ENCODE measurements around the gene ARHGAP1.

The ARHGAP1 gene

GRCh38 chr11:46632502-46632901, 67.9 kb downstream of the ARHGAP1 start:
- H3K27me3 ChIP-seq: no peaks in the 10 kb centered on the region
- H3K4me1 ChIP-seq: no peaks in the 10 kb centered on the region
- no peaks in the 10 kb centered on the region for H3K36me3 ChIP-seq
- H3K4me3 ChIP-seq (ENCODE audit: low read depth, low read length): no peak overlapping the region
- no peaks in the 10 kb centered on the region for H3K9me3 ChIP-seq
- DNase-seq: no peak
- no peak for TF ChIP-seq CTCF (IDR thresholded peaks at IDR 0.05; ENCODE audit: low read depth, low read length)

DNA sequence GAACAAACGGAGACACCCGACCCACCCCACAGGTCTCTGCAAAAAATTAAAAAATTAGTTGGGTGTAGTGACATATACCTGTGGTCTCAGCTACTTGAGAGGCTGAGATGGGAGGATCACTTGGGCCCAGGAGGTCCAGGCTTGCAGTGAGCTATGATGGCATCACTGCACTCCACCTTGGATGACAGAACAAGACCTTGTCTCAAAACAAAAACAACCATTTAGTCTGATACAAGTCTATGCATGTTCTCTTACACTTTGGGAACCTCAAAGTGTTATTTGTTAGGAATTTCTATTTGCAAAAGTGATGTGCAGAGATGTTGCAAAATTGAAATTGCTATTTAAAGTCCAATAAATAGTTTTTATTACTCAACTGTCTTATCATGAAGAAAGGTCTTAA, 68.7 kb downstream of the ARHGAP1 start:
- H3K9me3 ChIP-seq: no peaks in the 10 kb centered on the region
- no peak for TF ChIP-seq CTCF (IDR thresholded peaks at IDR 0.05; ENCODE audit: low read depth, low read length)
- DNase-seq: no peak
- no peaks in the 10 kb centered on the region for H3K36me3 ChIP-seq
- H3K4me3 ChIP-seq (ENCODE audit: low read depth, low read length): no peak overlapping the region
- H3K4me1 ChIP-seq: no peaks in the 10 kb centered on the region
- H3K27me3 ChIP-seq: no peaks in the 10 kb centered on the region

DNA sequence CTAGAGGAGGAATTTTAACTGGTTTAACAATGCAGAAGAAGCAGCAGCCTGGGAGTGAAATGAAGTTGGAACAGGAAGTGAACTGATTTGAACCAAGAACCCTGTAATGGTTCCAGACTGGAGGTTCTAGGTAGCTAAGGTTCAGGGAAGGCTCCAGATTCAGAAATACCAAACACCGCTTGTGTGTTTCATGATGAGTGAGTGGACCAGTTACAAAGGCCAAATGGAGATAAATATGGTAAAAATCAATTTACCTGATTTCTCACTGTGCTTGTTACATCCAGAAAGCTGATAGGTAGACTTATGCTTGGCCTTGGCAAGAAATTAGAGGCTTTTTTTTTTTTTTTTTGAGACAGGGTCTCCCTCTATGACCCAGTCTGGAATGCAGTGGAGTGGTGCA, 70.2 kb downstream of the ARHGAP1 start:
- Histone ChIP-seq H3K4me3 (ENCODE audit: low read depth, low read length) (no peak overlapping the region), H3K36me3 (no peaks in the 10 kb centered on the region), H3K9me3 (no peaks in the 10 kb centered on the region), H3K27me3 (no peaks in the 10 kb centered on the region), H3K4me1 (no peaks in the 10 kb centered on the region)
- no peak for DNase-seq
- no peak for TF ChIP-seq CTCF (IDR thresholded peaks at IDR 0.05; ENCODE audit: low read depth, low read length)

- no peak for TF ChIP-seq CTCF (IDR thresholded peaks at IDR 0.05; ENCODE audit: low read depth, low read length)
- Histone ChIP-seq H3K36me3 (no peaks in the 10 kb centered on the region), H3K9me3 (no peaks in the 10 kb centered on the region), H3K27me3 (no peaks in the 10 kb centered on the region), H3K4me1 (no peaks in the 10 kb centered on the region), H3K4me3 (ENCODE audit: low read depth, low read length) (no peak overlapping the region)
- DNase-seq: no peak
These were observed 71.5 kb downstream of the ARHGAP1 start for GRCh38 chr11:46628961-46629360.

Data from BE2C (cell line).